ENCODE results near the gene ESRRB.

The ESRRB gene

DNA sequence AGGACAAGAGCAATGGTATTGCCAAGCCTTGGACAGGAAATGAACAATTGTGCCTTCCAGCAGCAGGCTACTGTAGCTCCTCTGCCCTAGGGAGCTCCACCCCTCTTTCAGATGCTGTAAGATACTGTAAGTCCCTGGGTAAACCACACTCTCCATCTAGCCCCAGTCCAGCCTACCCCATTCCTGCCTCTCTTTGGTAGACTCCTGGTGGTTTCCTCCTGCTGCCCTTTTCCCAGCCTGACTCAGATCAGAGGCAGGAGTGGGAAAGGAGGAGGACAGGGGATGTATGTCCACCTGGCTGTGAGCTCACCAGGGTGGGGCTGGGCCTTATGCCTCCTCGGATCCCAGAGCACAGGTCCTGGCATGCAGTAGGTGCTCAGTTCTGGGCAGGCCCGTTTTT, 174.6 kb downstream of the ESRRB start:
- H3K27ac ChIP-seq (ENCODE audit: poor library complexity, severe bottlenecking) = peak overlapping the region; percentile 96
- DNase-seq (ENCODE audit: low spot score) (peak; percentile 99), ATAC-seq (ENCODE audit: low read depth) (peak; percentile 96)

DNA sequence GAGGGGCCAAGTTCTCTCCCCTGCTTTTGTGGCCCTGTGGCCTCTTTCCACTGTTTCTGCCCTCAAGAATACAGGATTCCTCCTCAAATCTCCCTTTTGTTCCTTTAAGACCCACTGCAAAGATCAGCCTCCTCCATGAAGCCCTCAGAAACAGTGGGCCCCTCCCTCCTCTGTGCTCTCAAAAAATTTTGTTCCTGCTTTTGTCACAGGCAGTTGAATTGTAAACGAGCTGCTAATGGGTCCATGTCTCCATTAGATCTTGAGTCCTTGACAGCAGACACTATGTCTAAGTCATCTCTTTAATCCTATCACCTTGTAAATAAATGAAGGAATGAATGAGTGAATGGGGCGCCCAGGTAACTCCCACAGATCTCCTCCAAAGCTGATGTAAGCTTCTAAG, 175.2 kb downstream of the ESRRB start:
- Histone ChIP-seq H3K36me3 (ENCODE audit: low read depth) (no peaks in the 10 kb centered on the region), H3K27me3 (ENCODE audit: insufficient read depth, poor library complexity, severe bottlenecking) (no peaks in the 10 kb centered on the region), H3K27ac (ENCODE audit: poor library complexity, severe bottlenecking) (peak overlapping the region; percentile 96), H3K9me3 (ENCODE audit: severe bottlenecking) (no peaks in the 10 kb centered on the region), H3K4me1 (ENCODE audit: insufficient read depth, poor library complexity, severe bottlenecking) (peaks cover 28% of the 10 kb centered on the region), H3K4me3 (ENCODE audit: severe bottlenecking) (no peak overlapping the region)
- ATAC-seq (ENCODE audit: low read depth) = no peak
- TF ChIP-seq, protein P1, sequence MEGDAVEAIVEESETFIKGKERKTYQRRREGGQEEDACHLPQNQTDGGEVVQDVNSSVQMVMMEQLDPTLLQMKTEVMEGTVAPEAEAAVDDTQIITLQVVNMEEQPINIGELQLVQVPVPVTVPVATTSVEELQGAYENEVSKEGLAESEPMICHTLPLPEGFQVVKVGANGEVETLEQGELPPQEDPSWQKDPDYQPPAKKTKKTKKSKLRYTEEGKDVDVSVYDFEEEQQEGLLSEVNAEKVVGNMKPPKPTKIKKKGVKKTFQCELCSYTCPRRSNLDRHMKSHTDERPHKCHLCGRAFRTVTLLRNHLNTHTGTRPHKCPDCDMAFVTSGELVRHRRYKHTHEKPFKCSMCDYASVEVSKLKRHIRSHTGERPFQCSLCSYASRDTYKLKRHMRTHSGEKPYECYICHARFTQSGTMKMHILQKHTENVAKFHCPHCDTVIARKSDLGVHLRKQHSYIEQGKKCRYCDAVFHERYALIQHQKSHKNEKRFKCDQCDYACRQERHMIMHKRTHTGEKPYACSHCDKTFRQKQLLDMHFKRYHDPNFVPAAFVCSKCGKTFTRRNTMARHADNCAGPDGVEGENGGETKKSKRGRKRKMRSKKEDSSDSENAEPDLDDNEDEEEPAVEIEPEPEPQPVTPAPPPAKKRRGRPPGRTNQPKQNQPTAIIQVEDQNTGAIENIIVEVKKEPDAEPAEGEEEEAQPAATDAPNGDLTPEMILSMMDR (IDR thresholded peaks at IDR 0.05; ENCODE audit: poor library complexity, severe bottlenecking) = no peak
- no peak for DNase-seq (ENCODE audit: low spot score)

More for the DNA sequence above, 174.6 kb downstream of the ESRRB start:
- Histone ChIP-seq H3K4me3 (ENCODE audit: severe bottlenecking) (no peak overlapping the region), H3K36me3 (ENCODE audit: low read depth) (no peaks in the 10 kb centered on the region), H3K27me3 (ENCODE audit: insufficient read depth, poor library complexity, severe bottlenecking) (no peaks in the 10 kb centered on the region), H3K9me3 (ENCODE audit: severe bottlenecking) (no peaks in the 10 kb centered on the region), H3K4me1 (ENCODE audit: insufficient read depth, poor library complexity, severe bottlenecking) (peaks cover 28% of the 10 kb centered on the region)
- TF ChIP-seq, protein P1 (IDR thresholded peaks at IDR 0.05; ENCODE audit: poor library complexity, severe bottlenecking) = no peak
